NCI-H2029 treated with DMSO at 0.1 percent for 48 hours (cell line): ENCODE results near the gene COX6A1.
"Not testable (repeated sequence)": the region's sequence is repeated elsewhere in the genome, so short reads cannot be mapped to it uniquely, and the experiment has no call there.

Experiments
- DNase-seq: peaks from one replicate; lab custom pipeline; 2025; lab: John Stamatoyannopoulos, UW

The COX6A1 gene

GRCh38 chr12:120428597-120429229 lies 9.2 kb upstream of the COX6A1 start:
- no peak for DNase-seq

- no peak for DNase-seq
These were observed 8.5 kb upstream of the COX6A1 start for GRCh38 chr12:120429368-120429767.

- DNase-seq: no peak
These were observed 5.0 kb upstream of the COX6A1 start for GRCh38 chr12:120432772-120433525.

- DNase-seq: no peak
These were observed 734 bp downstream of the COX6A1 start for GRCh38 chr12:120438495-120439198.

GRCh38 chr12:120439646-120440247 lies 1.8 kb downstream of the COX6A1 start:
- DNase-seq: no peak

GRCh38 chr12:120444676-120445075 lies 6.8 kb downstream of the COX6A1 start:
- DNase-seq: no peak

GRCh38 chr12:120445911-120446843 lies 8.3 kb downstream of the COX6A1 start, which contains the start of the genes GATC and TRIAP1:
Gene GATC, plus strand, starts transcription at chr12:120446444. Its CDS starts 37 bp downstream, at chr12:120446481.
Gene TRIAP1, minus strand, starts transcription at chr12:120446384. Its CDS starts 12 bp downstream, at chr12:120446372.
- peak; percentile 22 for DNase-seq

GRCh38 chr12:120446844-120447178 lies 8.9 kb downstream of the COX6A1 start:
- not testable (repeated sequence) for DNase-seq

- DNase-seq: no peak
These were observed 10.1 kb downstream of the COX6A1 start for GRCh38 chr12:120447992-120448391.

- DNase-seq: not testable (repeated sequence)
These were observed 14.6 kb downstream of the COX6A1 start for GRCh38 chr12:120452524-120452923.

GRCh38 chr12:120453060-120453750 lies 15.3 kb downstream of the COX6A1 start:
- no peak for DNase-seq

GRCh38 chr12:120453977-120454376 lies 16.1 kb downstream of the COX6A1 start:
- peak; percentile 8 for DNase-seq

GRCh38 chr12:120455302-120455701 lies 17.4 kb downstream of the COX6A1 start:
- DNase-seq: no peak

- DNase-seq: no peak
These were observed 19.2 kb downstream of the COX6A1 start for GRCh38 chr12:120457133-120457532.

GRCh38 chr12:120460157-120460556 lies 22.2 kb downstream of the COX6A1 start:
- no peak for DNase-seq

- no peak for DNase-seq
These were observed 24.3 kb downstream of the COX6A1 start for GRCh38 chr12:120462099-120462640.

GRCh38 chr12:120463712-120464111 lies 25.8 kb downstream of the COX6A1 start:
- DNase-seq: no peak

- DNase-seq: no peak
These were observed 27.8 kb downstream of the COX6A1 start for GRCh38 chr12:120465756-120466155.

GRCh38 chr12:120466560-120467315 lies 28.8 kb downstream of the COX6A1 start:
- no peak for DNase-seq

- DNase-seq: no peak
These were observed 29.5 kb downstream of the COX6A1 start for GRCh38 chr12:120467439-120467838.
